SJCRH30 (cell line): ENCODE data around the gene TMEM82. TPM values are rescaled to one million over a fixed set of nuclear protein-coding genes. Genes with fewer than 3 reads are reported as not detected.
A peak's percentile ranks its signal among the peaks of the same experiment; 100 is the strongest.
"Not testable (repeated sequence)": the region's sequence is repeated elsewhere in the genome, so short reads cannot be mapped to it uniquely, and the experiment has no call there.

ENCODE experiments used
- DNase-seq, 2 experiments: peaks; one replicate each; pipeline ENCODE4 v3.0.0-alpha.2; 2015 to 2020
- H3K27ac ChIP-seq: fragments of 250-450 bp; sonication (Bioruptor Pico); 2 replicates; pipeline ENCODE4 v1.5.1; 2020; ENCODE audit warnings: mild to moderate bottlenecking, moderate library complexity
- H3K27me3 ChIP-seq: fragments of 250-450 bp; sonication (Bioruptor Pico); 2 replicates; pipeline ENCODE4 v1.5.1; 2020; ENCODE audit warnings: mild to moderate bottlenecking, moderate library complexity
- H3K36me3 ChIP-seq: fragments of 250-450 bp; sonication (Bioruptor Pico); 2 replicates; pipeline ENCODE4 v1.5.1; 2020; ENCODE audit warnings: mild to moderate bottlenecking, moderate library complexity
- H3K4me1 ChIP-seq: fragments of 250-450 bp; sonication (Bioruptor Pico); 2 replicates; pipeline ENCODE4 v1.5.1; 2020; ENCODE audit warnings: mild to moderate bottlenecking, moderate library complexity
- H3K4me3 ChIP-seq: fragments of 250-450 bp; sonication (Bioruptor Pico); 2 replicates; pipeline ENCODE4 v1.5.1; 2020; ENCODE audit warnings: mild to moderate bottlenecking, moderate library complexity
- H3K9me3 ChIP-seq: fragments of 250-450 bp; sonication (Bioruptor Pico); replicated peaks from 2 replicates; pipeline ENCODE4 v1.5.1; 2020; ENCODE audit warnings: mild to moderate bottlenecking, moderate library complexity
- total RNA-seq: library from RNA; depleted of rRNA; stranded (reverse); fragments of >200 nt; shearing (Covaris generic); gene quantifications from 2 replicates; pipeline ENCODE4 v1.2.3, GENCODE V29; 2014; rRNA removed

TMEM82 gene
- not detected in 2 replicates for total RNA-seq

DNA sequence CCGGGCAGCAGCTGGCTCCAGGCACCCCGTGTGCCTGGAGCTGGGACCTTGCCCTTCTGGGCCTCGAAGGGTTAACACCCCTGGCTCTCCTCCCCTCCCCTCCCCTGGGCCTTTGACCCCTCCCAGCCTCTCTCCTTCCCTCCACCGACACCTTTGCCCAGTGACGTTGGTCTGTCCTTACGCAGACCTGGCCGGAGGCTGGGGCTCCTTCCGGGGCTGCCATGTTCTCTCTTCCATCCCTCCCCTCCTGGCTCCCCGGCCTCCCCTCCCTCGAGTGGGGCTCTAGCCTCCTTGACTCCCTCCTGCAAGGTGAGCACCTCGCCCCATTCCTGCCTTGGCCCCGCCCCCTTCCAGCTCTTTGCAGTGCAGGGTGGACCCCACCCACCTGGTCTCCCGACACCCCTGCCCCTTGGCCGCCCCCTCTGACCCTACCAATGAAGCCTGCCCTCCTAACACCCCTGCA is at the start of gene TMEM82:
Gene TMEM82, plus strand, starts transcription at position 161 of the 463 bp plus-strand sequence. Its CDS starts 61 bp downstream, at position 222.
- no peak for DNase-seq
- no peak within 1 kb of the TSS for H3K27ac ChIP-seq

DNA sequence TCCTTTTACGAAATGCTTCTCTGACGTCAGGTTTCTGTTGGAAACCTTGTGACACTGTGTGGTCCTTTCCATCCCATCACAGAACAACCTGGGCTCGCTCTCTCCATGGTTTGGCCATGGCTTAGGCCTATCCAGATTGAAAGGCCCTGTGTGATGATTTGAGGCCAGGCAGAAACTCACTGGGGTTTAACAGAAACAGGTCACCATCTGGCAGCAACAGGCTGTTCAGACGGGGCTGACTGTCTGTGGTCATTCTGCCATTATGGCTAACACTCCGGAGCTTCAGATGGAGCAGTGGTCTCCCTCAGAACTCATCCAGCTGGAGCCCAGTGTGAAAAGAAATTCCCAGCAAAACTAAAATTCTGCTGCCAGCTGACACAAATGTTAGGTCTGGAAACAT is 48.9 kb upstream of the TMEM82 start:
- Histone ChIP-seq H3K4me3 (no peak overlapping the region), H3K27me3 (no peaks in the 10 kb centered on the region), H3K4me1 (peaks cover 9% of the 10 kb centered on the region), H3K36me3 (peaks cover 5% of the 10 kb centered on the region), H3K27ac (no peak overlapping the region), H3K9me3 (no peaks in the 10 kb centered on the region)
- no peak for DNase-seq

More for the DNA sequence above, at the start of gene TMEM82:
- Histone ChIP-seq H3K9me3 (no peaks in the 10 kb centered on the region), H3K27me3 (no peaks in the 10 kb centered on the region), H3K4me3 (no peak within 1 kb of the TSS), H3K36me3 (no peaks in the 10 kb centered on the region), H3K4me1 (peaks cover 16% of the 10 kb centered on the region)

GRCh38 chr1:15696956-15697521 is 45.3 kb upstream of the TMEM82 start:
- Histone ChIP-seq H3K36me3 (peaks cover 7% of the 10 kb centered on the region), H3K4me3 (no peak overlapping the region), H3K4me1 (no peaks in the 10 kb centered on the region), H3K27me3 (no peaks in the 10 kb centered on the region), H3K27ac (no peak overlapping the region), H3K9me3 (0 out of 2 replicates have a peak, but pooled peaks cover 3% of the 10 kb centered on the region)
- DNase-seq, result no peak

- no peak overlapping the region for H3K4me3 ChIP-seq
- H3K4me1 ChIP-seq, result no peaks in the 10 kb centered on the region
- no peak for DNase-seq
- peaks cover 7% of the 10 kb centered on the region for H3K36me3 ChIP-seq
- no peak overlapping the region for H3K27ac ChIP-seq
- H3K9me3 ChIP-seq, result 0 out of 2 replicates have a peak, but pooled peaks cover 3% of the 10 kb centered on the region
- no peaks in the 10 kb centered on the region for H3K27me3 ChIP-seq
Measured at GRCh38 chr1:15698201-15698600, 44.1 kb upstream of the TMEM82 start.

GRCh38 chr1:15699321-15699720 is 43.0 kb upstream of the TMEM82 start:
- not testable (repeated sequence) for DNase-seq, H3K27me3 ChIP-seq, H3K4me1 ChIP-seq, H3K9me3 ChIP-seq, H3K36me3 ChIP-seq, H3K27ac ChIP-seq, H3K4me3 ChIP-seq

DNA sequence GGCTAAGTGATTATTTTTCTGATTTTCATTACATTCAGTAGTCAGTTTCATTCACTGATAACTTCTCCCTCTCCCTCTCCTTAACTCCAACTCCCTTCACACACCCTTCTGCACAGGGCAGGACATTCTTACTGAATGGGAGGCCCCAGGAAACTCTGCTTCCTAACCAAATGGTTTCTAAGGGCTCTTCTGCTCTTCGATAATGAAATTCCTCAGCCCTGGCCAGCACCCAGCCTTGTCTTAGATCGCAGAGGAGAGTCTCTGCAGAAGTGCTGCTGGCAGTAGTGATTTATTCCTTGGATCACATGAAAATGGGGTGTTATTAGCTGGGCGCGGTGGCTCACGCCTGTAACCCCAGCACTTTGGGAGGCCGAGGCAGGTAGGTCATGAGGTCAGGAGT is 41.8 kb upstream of the TMEM82 start:
- Histone ChIP-seq H3K27me3 (no peaks in the 10 kb centered on the region), H3K4me1 (no peaks in the 10 kb centered on the region), H3K36me3 (peaks cover 7% of the 10 kb centered on the region), H3K27ac (no peak overlapping the region), H3K9me3 (0 out of 2 replicates have a peak, but pooled peaks cover 3% of the 10 kb centered on the region), H3K4me3 (no peak overlapping the region)
- no peak for DNase-seq

- Histone ChIP-seq H3K27ac (no peak overlapping the region), H3K36me3 (peaks cover 7% of the 10 kb centered on the region), H3K4me1 (0 out of 2 replicates have a peak, but pooled peaks cover 2% of the 10 kb centered on the region), H3K9me3 (0 out of 2 replicates have a peak, but pooled peaks cover 3% of the 10 kb centered on the region), H3K4me3 (no peak overlapping the region), H3K27me3 (no peaks in the 10 kb centered on the region)
- DNase-seq, result no peak
Measured at GRCh38 chr1:15701784-15702183, 40.5 kb upstream of the TMEM82 start.

DNA sequence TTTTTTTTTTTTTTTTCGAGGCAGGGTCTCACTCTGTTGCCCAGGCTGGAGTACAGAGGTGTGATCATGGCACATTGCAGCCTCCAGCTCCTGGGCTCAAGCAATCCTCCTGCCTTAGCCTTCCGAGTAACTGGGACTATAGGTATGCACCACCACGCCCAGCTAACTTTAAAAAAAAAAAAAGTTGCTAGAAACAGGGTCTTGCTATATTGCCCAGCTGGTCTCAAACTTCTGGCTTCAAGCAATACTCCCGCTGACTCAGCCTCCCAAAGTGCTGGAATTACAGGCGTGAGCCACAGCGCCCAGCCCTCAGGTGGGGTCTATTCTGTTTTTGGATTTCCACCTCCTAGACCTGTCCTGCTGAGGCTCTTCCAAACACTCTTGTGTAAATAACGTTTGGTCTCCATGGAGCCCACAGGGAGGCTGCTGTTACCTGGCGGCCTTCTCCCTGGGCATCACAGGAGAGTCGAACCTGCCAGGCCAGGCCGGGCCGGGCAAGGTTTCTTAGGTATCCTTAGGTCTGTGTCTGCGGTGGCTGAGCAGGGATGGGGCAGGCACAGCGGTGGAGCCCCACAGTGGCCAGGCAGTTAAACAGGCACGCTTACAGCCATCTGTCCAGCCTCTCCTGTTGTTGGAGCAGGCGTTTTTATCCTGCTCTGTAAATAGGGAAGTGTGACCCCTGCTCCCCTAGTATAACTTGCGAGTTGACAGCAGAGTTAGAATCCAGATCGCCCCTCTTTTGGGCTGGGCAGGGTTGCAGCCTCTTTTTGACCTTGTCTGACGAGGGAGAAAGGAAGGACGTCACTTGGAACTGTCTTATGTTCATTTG is 39.4 kb upstream of the TMEM82 start:
- no peak for DNase-seq
- Histone ChIP-seq H3K36me3 (peaks cover 7% of the 10 kb centered on the region), H3K27me3 (no peaks in the 10 kb centered on the region), H3K9me3 (0 out of 2 replicates have a peak, but pooled peaks cover 3% of the 10 kb centered on the region), H3K27ac (no peak overlapping the region), H3K4me1 (0 out of 2 replicates have a peak, but pooled peaks cover 3% of the 10 kb centered on the region), H3K4me3 (no peak overlapping the region)

GRCh38 chr1:15703562-15703961 is 38.7 kb upstream of the TMEM82 start:
- Histone ChIP-seq H3K27ac (no peak overlapping the region), H3K9me3 (0 out of 2 replicates have a peak, but pooled peaks cover 3% of the 10 kb centered on the region), H3K4me3 (no peak overlapping the region), H3K27me3 (no peaks in the 10 kb centered on the region), H3K4me1 (0 out of 2 replicates have a peak, but pooled peaks cover 3% of the 10 kb centered on the region), H3K36me3 (peaks cover 6% of the 10 kb centered on the region)
- no peak for DNase-seq

DNA sequence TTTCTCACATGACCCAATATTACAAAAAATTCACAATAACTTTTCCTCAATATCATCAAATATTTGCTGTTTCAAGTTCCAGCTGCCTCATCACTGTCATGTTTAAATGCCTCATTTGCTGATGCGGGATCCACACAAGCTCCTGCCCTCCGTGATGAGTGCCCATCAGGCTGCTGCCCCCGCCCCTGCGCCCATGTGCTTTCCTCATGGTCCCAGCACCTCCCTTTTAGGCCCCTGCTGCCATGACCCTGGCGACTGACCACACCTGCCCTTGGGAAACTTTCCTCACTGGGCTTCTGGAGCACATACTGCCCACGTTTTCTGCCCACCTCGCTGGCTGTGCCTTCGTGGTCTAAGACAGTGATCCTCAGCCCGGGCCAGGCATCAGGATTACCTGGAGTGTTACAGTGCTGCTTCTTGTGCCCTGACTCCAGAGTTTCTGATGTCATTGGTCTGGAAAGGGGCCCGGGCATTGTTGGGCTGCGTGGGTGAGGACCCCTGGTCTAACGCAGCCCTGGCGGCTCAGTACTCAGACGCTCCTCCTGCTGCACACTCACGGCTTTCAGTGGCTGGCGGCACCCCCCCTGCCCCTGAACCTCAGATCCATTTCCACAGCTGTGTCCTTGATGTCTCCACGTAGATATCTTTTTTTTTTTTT is 37.6 kb upstream of the TMEM82 start:
- H3K36me3 ChIP-seq, result peaks cover 3% of the 10 kb centered on the region
- H3K27ac ChIP-seq, result no peak overlapping the region
- 0 out of 2 replicates have a peak, but pooled peaks cover 3% of the 10 kb centered on the region for H3K4me1 ChIP-seq
- H3K9me3 ChIP-seq, result no peaks in the 10 kb centered on the region
- no peaks in the 10 kb centered on the region for H3K27me3 ChIP-seq
- no peak overlapping the region for H3K4me3 ChIP-seq
- no peak for DNase-seq

DNA sequence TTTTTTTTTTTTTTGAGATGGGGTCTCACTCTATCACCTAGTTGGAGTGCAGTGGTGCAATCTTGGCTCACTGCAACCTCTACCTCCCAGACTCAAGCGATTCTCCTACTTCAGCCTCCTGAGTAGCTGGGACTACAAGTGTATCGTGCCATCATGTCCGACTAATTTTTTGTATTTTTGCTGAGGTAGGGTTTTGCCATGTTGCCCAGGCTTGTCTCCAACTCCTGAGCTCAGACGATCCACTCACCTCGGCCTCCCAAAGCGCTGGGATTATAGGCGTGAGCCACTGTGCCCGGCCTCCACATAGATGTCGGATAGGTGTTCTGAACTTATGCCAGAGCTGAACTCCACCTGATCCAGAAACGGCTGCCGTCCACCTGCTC is 37.1 kb upstream of the TMEM82 start:
- no peaks in the 10 kb centered on the region for H3K27me3 ChIP-seq
- no peak for DNase-seq
- peaks cover 3% of the 10 kb centered on the region for H3K36me3 ChIP-seq
- no peak overlapping the region for H3K27ac ChIP-seq
- H3K4me1 ChIP-seq, result 0 out of 2 replicates have a peak, but pooled peaks cover 3% of the 10 kb centered on the region
- no peak overlapping the region for H3K4me3 ChIP-seq
- H3K9me3 ChIP-seq, result no peaks in the 10 kb centered on the region

DNA sequence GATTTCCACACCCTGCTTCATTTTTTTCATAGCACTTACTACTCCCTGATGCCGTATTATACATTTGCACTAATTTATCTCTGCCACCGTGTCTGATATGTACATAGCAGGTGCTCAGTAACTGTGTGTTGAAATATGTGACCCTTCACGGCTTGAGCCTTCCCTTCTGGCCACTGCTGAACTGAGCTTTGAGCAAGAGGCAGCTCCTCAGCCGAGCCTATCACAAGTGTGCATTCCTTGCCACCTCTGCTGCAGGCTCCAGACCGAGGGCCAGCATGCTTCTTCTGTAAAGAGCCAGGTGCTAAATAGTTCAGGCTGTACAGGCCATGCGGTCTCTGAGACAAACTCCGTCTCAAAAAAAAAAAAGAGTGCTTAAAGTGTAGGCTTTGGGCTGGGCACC is 35.5 kb upstream of the TMEM82 start:
- no peak overlapping the region for H3K27ac ChIP-seq

DNA sequence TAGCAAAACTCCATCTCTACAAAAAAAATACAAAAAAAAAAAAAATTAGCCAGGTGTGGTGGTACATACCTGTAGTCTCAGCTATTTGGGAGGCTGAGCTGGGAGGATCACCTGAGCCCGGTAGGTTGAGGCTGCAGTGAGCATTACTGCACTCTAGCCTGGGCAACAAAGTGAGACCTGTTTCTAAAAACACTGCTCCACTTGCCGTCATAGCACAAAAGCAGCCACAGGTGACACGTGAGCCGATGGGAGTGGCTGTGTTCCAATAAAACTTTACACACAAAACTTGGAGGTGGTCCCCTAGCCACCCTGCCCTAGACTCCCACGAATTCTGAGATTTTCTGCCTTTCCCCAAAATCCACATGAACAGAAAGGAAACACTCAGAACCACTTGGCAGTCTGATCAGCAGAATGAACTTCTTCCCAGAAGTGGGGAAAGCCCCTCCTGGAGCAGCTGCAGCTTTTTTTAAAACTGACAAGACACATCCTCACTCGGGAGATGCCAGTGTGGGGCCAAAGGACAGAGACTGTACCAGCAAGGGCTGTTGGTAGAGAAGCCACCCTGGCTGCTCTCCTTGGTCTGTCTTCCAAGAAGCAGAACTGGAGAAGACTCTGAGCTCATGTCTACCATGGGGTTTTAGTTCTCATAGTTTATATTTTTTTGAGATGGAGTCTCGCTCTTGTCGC is 34.9 kb upstream of the TMEM82 start:
- DNase-seq, result no peak
- Histone ChIP-seq H3K27ac (no peak overlapping the region), H3K27me3 (no peaks in the 10 kb centered on the region)

More for the DNA sequence above, 35.5 kb upstream of the TMEM82 start:
- 0 out of 2 replicates have a peak, but pooled peaks cover 3% of the 10 kb centered on the region for H3K4me1 ChIP-seq
- H3K9me3 ChIP-seq, result no peaks in the 10 kb centered on the region
- no peaks in the 10 kb centered on the region for H3K27me3 ChIP-seq
- peak in 1 of 2 experiments; percentile 48 for DNase-seq
- no peaks in the 10 kb centered on the region; the same call in none of the 2 replicates for H3K36me3 ChIP-seq
- H3K4me3 ChIP-seq, result no peak overlapping the region

GRCh38 chr1:15708486-15709137 is 33.7 kb upstream of the TMEM82 start:
- H3K27me3 ChIP-seq, result no peaks in the 10 kb centered on the region
- no peaks in the 10 kb centered on the region for H3K9me3 ChIP-seq
- H3K27ac ChIP-seq, result no peak overlapping the region
- H3K36me3 ChIP-seq, result peaks cover 2% of the 10 kb centered on the region
- DNase-seq, result no peak
- H3K4me3 ChIP-seq, result no peak overlapping the region
- H3K4me1 ChIP-seq, result 0 out of 2 replicates have a peak, but pooled peaks cover 3% of the 10 kb centered on the region

More for the DNA sequence above, 34.9 kb upstream of the TMEM82 start:
- no peaks in the 10 kb centered on the region for H3K9me3 ChIP-seq
- H3K4me3 ChIP-seq, result no peak overlapping the region
- H3K36me3 ChIP-seq, result no peaks in the 10 kb centered on the region; the same call in none of the 2 replicates
- 0 out of 2 replicates have a peak, but pooled peaks cover 3% of the 10 kb centered on the region for H3K4me1 ChIP-seq
